ENCODE results near the gene PLB1. TPM values are rescaled to one million over a fixed set of nuclear protein-coding genes. Genes with fewer than 3 reads are reported as not detected.

The PLB1 gene
- total RNA-seq, 1 donor from 2014 or later: 3.2 TPM

- Mint-ChIP-seq H3K36me3 (ENCODE audit: low read depth, unreplicated experiment) (no peaks in the 10 kb centered on the region), H3K4me3 (ENCODE audit: unreplicated experiment) (no peak overlapping the region), H3K9me3 (ENCODE audit: unreplicated experiment) (no peaks in the 10 kb centered on the region), H3K27ac (ENCODE audit: unreplicated experiment) (no peak overlapping the region), H3K4me1 (ENCODE audit: unreplicated experiment) (peaks cover 17% of the 10 kb centered on the region), H3K27me3 (ENCODE audit: unreplicated experiment) (peaks cover 2% of the 10 kb centered on the region)
- DNase-seq (ENCODE audit: low spot score): no peak
- TF ChIP-seq CTCF (IDR thresholded peaks at IDR 0.05; ENCODE audit: unreplicated experiment): no peak
Measured at GRCh38 chr2:28590496-28591301, 94.8 kb downstream of the PLB1 start.

GRCh38 chr2:28591711-28592335, 96.0 kb downstream of the PLB1 start:
- no peak for TF ChIP-seq CTCF (IDR thresholded peaks at IDR 0.05; ENCODE audit: unreplicated experiment)
- H3K4me1 Mint-ChIP-seq (ENCODE audit: unreplicated experiment): peaks cover 17% of the 10 kb centered on the region

GRCh38 chr2:28592481-28592880, 96.6 kb downstream of the PLB1 start:
- Mint-ChIP-seq H3K27me3 (ENCODE audit: unreplicated experiment) (peaks cover 2% of the 10 kb centered on the region), H3K4me3 (ENCODE audit: unreplicated experiment) (no peak overlapping the region), H3K9me3 (ENCODE audit: unreplicated experiment) (no peaks in the 10 kb centered on the region), H3K4me1 (ENCODE audit: unreplicated experiment) (peaks cover 17% of the 10 kb centered on the region), H3K27ac (ENCODE audit: unreplicated experiment) (no peak overlapping the region), H3K36me3 (ENCODE audit: low read depth, unreplicated experiment) (no peaks in the 10 kb centered on the region)
- no peak for DNase-seq (ENCODE audit: low spot score)
- TF ChIP-seq CTCF (IDR thresholded peaks at IDR 0.05; ENCODE audit: unreplicated experiment): no peak

More at GRCh38 chr2:28591711-28592335, 96.0 kb downstream of the PLB1 start:
- H3K27me3 Mint-ChIP-seq (ENCODE audit: unreplicated experiment): peaks cover 2% of the 10 kb centered on the region
- no peak overlapping the region for H3K27ac Mint-ChIP-seq (ENCODE audit: unreplicated experiment)
- H3K4me3 Mint-ChIP-seq (ENCODE audit: unreplicated experiment): no peak overlapping the region
- no peak for DNase-seq (ENCODE audit: low spot score)
- H3K9me3 Mint-ChIP-seq (ENCODE audit: unreplicated experiment): no peaks in the 10 kb centered on the region
- no peaks in the 10 kb centered on the region for H3K36me3 Mint-ChIP-seq (ENCODE audit: low read depth, unreplicated experiment)

- Mint-ChIP-seq H3K4me1 (ENCODE audit: unreplicated experiment) (peaks cover 10% of the 10 kb centered on the region), H3K27ac (ENCODE audit: unreplicated experiment) (no peak overlapping the region), H3K36me3 (ENCODE audit: low read depth, unreplicated experiment) (no peaks in the 10 kb centered on the region), H3K4me3 (ENCODE audit: unreplicated experiment) (no peak overlapping the region), H3K9me3 (ENCODE audit: unreplicated experiment) (no peaks in the 10 kb centered on the region), H3K27me3 (ENCODE audit: unreplicated experiment) (peaks cover 2% of the 10 kb centered on the region)
- no peak for TF ChIP-seq CTCF (IDR thresholded peaks at IDR 0.05; ENCODE audit: unreplicated experiment)
- no peak for DNase-seq (ENCODE audit: low spot score)
Measured at GRCh38 chr2:28593160-28593755, 97.4 kb downstream of the PLB1 start.

- Mint-ChIP-seq H3K27me3 (ENCODE audit: unreplicated experiment) (peaks cover 3% of the 10 kb centered on the region), H3K9me3 (ENCODE audit: unreplicated experiment) (no peaks in the 10 kb centered on the region), H3K4me3 (ENCODE audit: unreplicated experiment) (no peak overlapping the region), H3K4me1 (ENCODE audit: unreplicated experiment) (peaks cover 8% of the 10 kb centered on the region), H3K27ac (ENCODE audit: unreplicated experiment) (no peak overlapping the region), H3K36me3 (ENCODE audit: low read depth, unreplicated experiment) (no peaks in the 10 kb centered on the region)
- DNase-seq (ENCODE audit: low spot score): no peak
- TF ChIP-seq CTCF (IDR thresholded peaks at IDR 0.05; ENCODE audit: unreplicated experiment): no peak
Measured at GRCh38 chr2:28594000-28594331, 98.1 kb downstream of the PLB1 start.
